Vagina (tissue), 2 donors: ENCODE data around the gene GSTA2.

Source experiments
- CTCF ChIP-seq, 3 experiments: fragments of 450-650 bp in 2 of 3; fragments of 200-600 bp in 1 of 3; sonication (generic) in 1 of 3; IDR thresholded peaks; one replicate each; pipeline ENCODE4 v1.5.1; 2017 to 2019; ENCODE audit warnings: antibody characterized with exemption in 3 of 3, mild to moderate bottlenecking in 2 of 3, moderate library complexity in 2 of 3
- POLR2A ChIP-seq, 2 donors: fragments of 450-650 bp; IDR thresholded peaks; one replicate each; pipeline ENCODE4 v1.6.1; 2017; ENCODE audit warnings: antibody characterized with exemption in 2 of 2, mild to moderate bottlenecking in 2 of 2, moderate library complexity in 2 of 2
- POLR2AphosphoS5 ChIP-seq, 2 donors: sonication (generic); formaldehyde crosslinking; IDR thresholded peaks; one replicate each; pipeline ENCODE4 v1.9.0; 2017; ENCODE audit warnings: antibody characterized with exemption in 2 of 2, mild to moderate bottlenecking in 2 of 2, low read depth in 1 of 2; ENCODE audit not compliant: insufficient read depth in 1 of 2

GRCh38 chr6:52736145-52736544 lies 27.1 kb downstream of the GSTA2 start:
- TF ChIP-seq CTCF (IDR thresholded peaks at IDR 0.05) (no peak), POLR2A (IDR thresholded peaks at IDR 0.05) (no peak), POLR2AphosphoS5 (IDR thresholded peaks at IDR 0.05; ENCODE audit: insufficient read depth in 1 of 2, low read depth in 1 of 2) (no peak)
